ENCODE measurements around the gene RIMOC1. TPM values are rescaled to one million over a fixed set of nuclear protein-coding genes. Genes with fewer than 3 reads are reported as not detected.
A peak's percentile ranks its signal among the peaks of the same experiment; 100 is the strongest.
"Not testable (repeated sequence)": the region's sequence is repeated elsewhere in the genome, so short reads cannot be mapped to it uniquely, and the experiment has no call there.

The RIMOC1 gene
- total RNA-seq, 1 donor, result 31.1 TPM

DNA sequence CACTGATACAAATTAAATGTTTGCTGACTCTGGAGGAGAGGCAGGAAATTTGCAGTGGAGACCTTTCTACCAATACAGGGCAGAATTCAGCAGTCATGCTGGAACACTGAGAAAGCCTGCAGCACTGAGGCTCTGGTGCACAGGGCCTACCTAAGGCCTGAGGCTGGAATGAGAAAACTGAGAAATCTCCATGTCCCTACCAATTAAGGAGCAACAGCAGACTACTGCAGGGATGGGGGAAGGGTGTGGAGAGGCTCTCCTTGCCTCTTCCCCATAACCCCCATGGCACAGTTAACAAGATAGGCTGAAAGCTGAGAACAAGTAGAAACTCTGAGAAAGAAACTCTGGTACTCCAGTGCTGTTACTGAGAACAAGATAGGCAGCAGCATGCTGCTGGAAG lies 31.4 kb downstream of the RIMOC1 start:
- H3K27ac ChIP-seq (ENCODE audit: low read depth, low read length), result no peak overlapping the region
- no peaks in the 10 kb centered on the region for H3K9me3 ChIP-seq (ENCODE audit: low read depth, low read length)
- no peaks in the 10 kb centered on the region for H3K79me2 ChIP-seq (ENCODE audit: insufficient read depth, low read length)
- DNase-seq (ENCODE audit: insufficient read length, low spot score, missing footprints), result no peak
- H3K4me2 ChIP-seq (ENCODE audit: insufficient read depth, low read length), result no peak overlapping the region
- H3K4me3 ChIP-seq (ENCODE audit: insufficient read depth, low read length), result no peak overlapping the region
- H3K4me1 ChIP-seq (ENCODE audit: insufficient read depth, low read length), result no peaks in the 10 kb centered on the region
- no peaks in the 10 kb centered on the region for H3K27me3 ChIP-seq (ENCODE audit: insufficient read depth, low read length)
- H2AFZ ChIP-seq (ENCODE audit: low read length), result no peak overlapping the region
- TF ChIP-seq, protein P1, sequence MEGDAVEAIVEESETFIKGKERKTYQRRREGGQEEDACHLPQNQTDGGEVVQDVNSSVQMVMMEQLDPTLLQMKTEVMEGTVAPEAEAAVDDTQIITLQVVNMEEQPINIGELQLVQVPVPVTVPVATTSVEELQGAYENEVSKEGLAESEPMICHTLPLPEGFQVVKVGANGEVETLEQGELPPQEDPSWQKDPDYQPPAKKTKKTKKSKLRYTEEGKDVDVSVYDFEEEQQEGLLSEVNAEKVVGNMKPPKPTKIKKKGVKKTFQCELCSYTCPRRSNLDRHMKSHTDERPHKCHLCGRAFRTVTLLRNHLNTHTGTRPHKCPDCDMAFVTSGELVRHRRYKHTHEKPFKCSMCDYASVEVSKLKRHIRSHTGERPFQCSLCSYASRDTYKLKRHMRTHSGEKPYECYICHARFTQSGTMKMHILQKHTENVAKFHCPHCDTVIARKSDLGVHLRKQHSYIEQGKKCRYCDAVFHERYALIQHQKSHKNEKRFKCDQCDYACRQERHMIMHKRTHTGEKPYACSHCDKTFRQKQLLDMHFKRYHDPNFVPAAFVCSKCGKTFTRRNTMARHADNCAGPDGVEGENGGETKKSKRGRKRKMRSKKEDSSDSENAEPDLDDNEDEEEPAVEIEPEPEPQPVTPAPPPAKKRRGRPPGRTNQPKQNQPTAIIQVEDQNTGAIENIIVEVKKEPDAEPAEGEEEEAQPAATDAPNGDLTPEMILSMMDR (IDR thresholded peaks at IDR 0.05; ENCODE audit: extremely low read depth, low read depth, low read length), result no peak
- H3K36me3 ChIP-seq (ENCODE audit: insufficient read depth, low read length), result peaks cover 3% of the 10 kb centered on the region
- no peaks in the 10 kb centered on the region for H4K20me1 ChIP-seq (ENCODE audit: insufficient read depth, low read length)

DNA sequence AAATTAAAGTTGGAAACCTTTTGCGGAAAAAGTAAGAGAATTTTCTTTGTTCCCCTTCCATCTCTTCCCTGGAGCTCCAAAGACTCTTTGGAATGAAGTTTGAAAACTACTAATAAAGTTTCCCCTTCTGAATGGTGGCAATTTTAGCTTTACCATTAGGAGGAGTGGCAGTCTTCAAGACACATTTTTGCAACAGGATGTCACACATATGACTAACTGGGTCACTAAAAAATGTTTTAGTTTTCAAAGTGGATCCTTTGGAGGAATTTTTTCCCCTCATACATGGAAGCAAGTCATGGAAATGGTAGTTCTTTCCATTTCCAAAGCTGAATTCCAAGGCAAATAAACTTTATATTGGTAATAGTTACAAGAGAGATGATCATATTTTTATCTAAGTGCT lies 36.5 kb downstream of the RIMOC1 start:
- Histone ChIP-seq H3K4me3 (ENCODE audit: insufficient read depth, low read length) (no peak overlapping the region), H3K27me3 (ENCODE audit: insufficient read depth, low read length) (no peaks in the 10 kb centered on the region), H2AFZ (ENCODE audit: low read length) (no peak overlapping the region), H3K4me1 (ENCODE audit: insufficient read depth, low read length) (no peaks in the 10 kb centered on the region), H4K20me1 (ENCODE audit: insufficient read depth, low read length) (no peaks in the 10 kb centered on the region), H3K36me3 (ENCODE audit: insufficient read depth, low read length) (no peaks in the 10 kb centered on the region), H3K27ac (ENCODE audit: low read depth, low read length) (no peak overlapping the region), H3K79me2 (ENCODE audit: insufficient read depth, low read length) (no peaks in the 10 kb centered on the region), H3K9me3 (ENCODE audit: low read depth, low read length) (no peaks in the 10 kb centered on the region), H3K4me2 (ENCODE audit: insufficient read depth, low read length) (no peak overlapping the region)
- DNase-seq (ENCODE audit: insufficient read length, low spot score, missing footprints), result peak; percentile 48
- TF ChIP-seq, protein P1 (IDR thresholded peaks at IDR 0.05; ENCODE audit: extremely low read depth, low read depth, low read length), result no peak

DNA sequence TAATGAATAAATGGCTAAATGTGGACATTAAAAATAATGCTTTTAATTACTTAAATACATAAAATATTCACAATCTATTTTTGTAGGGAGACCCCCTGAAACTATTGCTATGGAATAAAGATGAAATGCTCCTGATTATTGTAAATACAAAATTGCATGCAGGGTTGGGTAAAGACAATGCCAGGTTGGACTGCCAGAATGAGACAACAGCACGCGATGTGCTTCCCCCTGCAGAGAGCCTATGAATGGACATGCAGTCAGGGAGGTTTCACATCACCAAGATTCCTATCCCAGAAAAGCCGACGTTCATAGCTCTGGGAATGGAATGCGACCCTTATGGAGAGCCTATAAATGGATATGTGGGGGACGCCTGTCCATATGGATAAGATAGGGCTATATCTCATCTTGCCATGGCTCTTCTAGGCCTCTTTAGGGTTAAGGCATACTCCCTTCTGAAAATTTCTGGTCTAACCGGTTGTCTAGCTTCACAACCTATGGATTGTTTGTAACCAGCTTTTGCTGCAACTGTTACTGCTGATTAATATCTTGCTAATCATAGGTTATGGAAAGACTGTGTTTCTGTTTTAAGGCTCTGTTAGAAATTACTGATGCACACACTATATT lies 41.3 kb downstream of the RIMOC1 start:
- H3K4me2 ChIP-seq (ENCODE audit: insufficient read depth, low read length); H3K9me3 ChIP-seq (ENCODE audit: low read depth, low read length); H3K36me3 ChIP-seq (ENCODE audit: insufficient read depth, low read length); H3K79me2 ChIP-seq (ENCODE audit: insufficient read depth, low read length); H3K27ac ChIP-seq (ENCODE audit: low read depth, low read length); H4K20me1 ChIP-seq (ENCODE audit: insufficient read depth, low read length); H3K27me3 ChIP-seq (ENCODE audit: insufficient read depth, low read length); DNase-seq (ENCODE audit: insufficient read length, low spot score, missing footprints); H3K4me3 ChIP-seq (ENCODE audit: insufficient read depth, low read length); H2AFZ ChIP-seq (ENCODE audit: low read length); H3K4me1 ChIP-seq (ENCODE audit: insufficient read depth, low read length): not testable (repeated sequence)

DNA sequence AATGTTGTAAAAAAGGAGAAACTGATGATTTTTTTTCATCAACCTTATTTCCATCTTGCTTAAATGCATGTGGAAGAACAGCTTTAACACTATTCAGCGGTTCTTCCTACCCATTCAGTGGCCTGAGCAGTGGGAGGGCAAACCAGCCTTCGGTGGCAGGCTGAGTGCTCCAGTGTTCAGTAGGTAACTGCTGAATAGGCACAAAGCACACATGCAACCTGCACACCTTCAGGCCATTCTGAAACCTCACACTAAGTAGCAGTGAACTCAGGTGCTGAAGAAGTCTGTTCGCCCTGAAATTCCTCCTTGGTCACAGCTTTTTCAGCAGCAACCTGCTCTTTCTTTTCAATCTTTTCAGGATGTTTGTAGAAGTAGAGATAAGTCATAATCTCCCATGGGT lies 47.1 kb downstream of the RIMOC1 start:
- Histone ChIP-seq H3K79me2 (ENCODE audit: insufficient read depth, low read length) (no peaks in the 10 kb centered on the region), H3K4me2 (ENCODE audit: insufficient read depth, low read length) (no peak overlapping the region), H2AFZ (ENCODE audit: low read length) (no peak overlapping the region), H3K27me3 (ENCODE audit: insufficient read depth, low read length) (no peaks in the 10 kb centered on the region), H3K36me3 (ENCODE audit: insufficient read depth, low read length) (no peaks in the 10 kb centered on the region), H3K4me3 (ENCODE audit: insufficient read depth, low read length) (no peak overlapping the region), H3K4me1 (ENCODE audit: insufficient read depth, low read length) (no peaks in the 10 kb centered on the region), H4K20me1 (ENCODE audit: insufficient read depth, low read length) (no peaks in the 10 kb centered on the region), H3K27ac (ENCODE audit: low read depth, low read length) (no peak overlapping the region), H3K9me3 (ENCODE audit: low read depth, low read length) (no peaks in the 10 kb centered on the region)
- TF ChIP-seq, protein P1 (IDR thresholded peaks at IDR 0.05; ENCODE audit: extremely low read depth, low read depth, low read length), result no peak
- DNase-seq (ENCODE audit: insufficient read length, low spot score, missing footprints), result no peak

Other genes with a start within 250 kb of the RIMOC1 start
- gene OXCT1, start 33.9 kb upstream of the RIMOC1 start, total RNA-seq, result 36.5 and 39.4 TPM in 2 replicates
- 14.5 and 16.2 TPM in 2 replicates for gene FBXO4, start 20.9 kb downstream of the RIMOC1 start, total RNA-seq

Measured in osteoblast (primary cell).